Stimulated activated CD8-positive, alpha-beta memory T cell treated with anti-CD3 and anti-CD28 coated beads, Interleukin-4, amount 100 ng/mL, for 4 hours (primary cell): ENCODE results near the gene PLSCR2.
"Not testable (repeated sequence)": the region's sequence is repeated elsewhere in the genome, so short reads cannot be mapped to it uniquely, and the experiment has no call there.

ENCODE experiments used
- DNase-seq, 2 donors: peaks; one replicate each; pipeline ENCODE4 v3.0.0-alpha.2; 2020; ENCODE audit warnings: low read depth in 2 of 2, low spot score in 1 of 2

Gene PLSCR2

DNA sequence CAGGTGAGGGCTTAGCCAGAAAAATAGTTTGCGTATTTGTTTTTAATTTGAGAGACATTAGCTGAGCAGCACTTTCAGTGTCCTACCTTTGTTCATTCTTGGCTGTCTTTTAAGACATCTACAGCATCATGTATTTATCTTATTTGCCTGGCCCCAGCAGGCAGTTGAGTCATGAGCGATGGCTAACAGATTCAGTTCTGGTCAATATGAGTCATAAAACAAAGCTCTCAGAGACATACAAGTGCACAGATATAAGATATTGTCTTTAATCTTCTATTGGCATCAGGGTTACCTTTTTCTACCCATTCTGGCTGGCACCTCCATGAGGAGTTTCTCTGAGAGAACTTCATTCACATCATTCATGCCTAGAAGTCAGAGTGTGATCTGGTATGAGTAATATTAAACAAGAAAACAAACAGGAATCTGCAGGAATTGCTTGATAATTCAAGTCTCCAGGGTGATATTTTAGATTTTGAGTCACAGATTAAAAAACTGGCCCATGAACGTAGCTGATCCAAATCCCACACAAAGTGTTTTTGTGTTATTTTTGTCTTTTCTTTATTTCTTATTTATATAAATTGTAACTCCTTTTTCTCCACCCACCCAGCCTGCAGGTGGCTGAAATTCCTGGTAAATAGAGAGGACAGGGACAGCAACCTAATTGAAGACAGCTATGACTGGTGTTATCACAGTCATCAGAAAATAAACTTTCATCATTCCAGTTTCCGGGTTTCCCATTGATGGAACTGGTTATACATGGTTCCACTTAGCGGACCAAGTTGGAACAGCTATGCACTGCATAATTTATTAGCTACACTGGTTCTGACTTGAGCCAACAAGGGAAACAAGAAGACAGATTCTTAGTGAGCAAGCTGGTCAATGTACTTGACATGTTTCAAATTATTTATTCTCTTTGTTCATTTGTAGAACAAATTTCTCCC lies 47.3 kb downstream of the PLSCR2 start:
- DNase-seq, result no peak

- DNase-seq, result no peak
These were observed 53.0 kb downstream of the PLSCR2 start for GRCh38 chr3:146416366-146416765.

DNA sequence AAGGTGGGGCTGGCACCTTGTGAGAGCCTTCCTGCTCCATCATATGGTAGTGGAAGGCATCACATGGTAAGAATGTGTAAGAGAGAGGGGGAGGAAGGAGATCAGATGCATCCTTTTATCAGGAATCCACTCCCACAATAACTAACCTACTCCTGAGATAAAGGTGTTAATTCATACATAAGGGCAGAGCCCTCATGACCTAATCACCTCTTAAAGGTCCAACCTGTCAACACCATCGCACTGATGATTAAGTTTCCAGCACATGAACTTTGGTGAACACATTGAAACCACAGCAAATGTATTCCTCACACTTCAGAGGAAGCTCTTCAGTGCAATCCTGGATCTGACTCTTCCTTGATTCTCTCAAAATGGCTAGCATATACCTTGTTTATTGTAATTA lies 55.4 kb downstream of the PLSCR2 start:
- DNase-seq, result no peak

DNA sequence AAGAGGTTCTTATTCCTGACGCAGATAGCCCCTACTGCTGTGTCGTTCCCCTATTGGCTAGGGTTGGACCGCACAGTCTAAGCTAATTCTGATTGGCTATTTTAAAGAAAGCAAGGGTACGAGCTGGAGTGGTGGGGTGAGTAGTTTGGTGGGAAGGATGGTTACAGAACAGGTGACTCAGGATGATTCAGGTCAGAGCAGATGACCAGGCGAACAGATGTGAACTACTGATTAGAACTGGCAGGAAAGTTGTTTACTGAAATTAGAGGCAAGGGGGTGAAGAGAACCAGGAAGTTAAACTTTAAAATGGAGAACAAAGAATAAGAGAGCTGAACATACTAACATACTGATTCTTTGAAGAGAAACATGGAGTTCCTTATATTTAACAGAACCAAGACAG lies 56.6 kb downstream of the PLSCR2 start:
- DNase-seq, result not testable (repeated sequence)

- no peak for DNase-seq
These were observed 61.4 kb downstream of the PLSCR2 start for GRCh38 chr3:146407956-146408355.

DNA sequence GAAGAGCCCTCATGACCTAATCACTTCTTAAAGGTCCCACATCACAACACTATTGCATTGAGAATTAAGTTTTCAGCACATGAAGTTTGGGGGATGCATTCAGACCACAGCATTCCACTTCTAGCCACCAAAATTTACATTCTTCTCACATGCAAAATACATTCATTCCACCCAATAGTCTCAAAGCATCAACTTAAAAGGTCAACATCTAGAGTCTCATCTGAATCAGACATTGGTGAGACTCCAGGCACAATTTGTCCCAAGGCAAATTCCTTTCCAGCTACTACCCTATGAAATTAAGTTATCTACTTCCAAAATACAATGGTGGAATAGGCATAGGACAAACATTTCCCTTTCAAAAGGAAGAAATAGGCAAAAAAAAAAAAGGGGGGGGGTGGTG lies 64.9 kb downstream of the PLSCR2 start:
- DNase-seq, result no peak

- no peak for DNase-seq
These were observed 65.6 kb downstream of the PLSCR2 start for GRCh38 chr3:146403792-146404191.

- DNase-seq, result no peak
These were observed 72.6 kb downstream of the PLSCR2 start for GRCh38 chr3:146396792-146397191.

- no peak for DNase-seq
These were observed 74.2 kb downstream of the PLSCR2 start for GRCh38 chr3:146395164-146395563.

DNA sequence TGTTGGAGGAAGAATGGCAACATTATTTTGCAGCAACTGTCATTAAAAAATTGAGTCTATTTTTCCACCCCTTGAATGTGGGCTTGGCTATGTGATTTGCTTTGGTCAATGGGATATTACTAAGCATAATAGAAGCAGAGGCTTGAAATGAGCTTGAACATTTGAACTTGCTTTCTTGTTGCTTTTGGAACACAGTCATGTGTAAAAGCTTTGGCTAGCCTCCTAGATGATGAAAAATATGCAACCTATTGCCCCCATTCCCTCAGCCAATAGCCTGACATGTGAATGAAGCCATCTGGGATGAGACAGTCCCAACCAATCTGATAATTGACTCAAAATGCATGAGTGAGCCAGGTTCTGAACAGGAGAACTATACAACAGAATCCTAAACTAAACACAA lies 78.4 kb downstream of the PLSCR2 start:
- DNase-seq, result no peak

- DNase-seq, result no peak
These were observed 79.2 kb downstream of the PLSCR2 start for GRCh38 chr3:146390006-146390772.

DNA sequence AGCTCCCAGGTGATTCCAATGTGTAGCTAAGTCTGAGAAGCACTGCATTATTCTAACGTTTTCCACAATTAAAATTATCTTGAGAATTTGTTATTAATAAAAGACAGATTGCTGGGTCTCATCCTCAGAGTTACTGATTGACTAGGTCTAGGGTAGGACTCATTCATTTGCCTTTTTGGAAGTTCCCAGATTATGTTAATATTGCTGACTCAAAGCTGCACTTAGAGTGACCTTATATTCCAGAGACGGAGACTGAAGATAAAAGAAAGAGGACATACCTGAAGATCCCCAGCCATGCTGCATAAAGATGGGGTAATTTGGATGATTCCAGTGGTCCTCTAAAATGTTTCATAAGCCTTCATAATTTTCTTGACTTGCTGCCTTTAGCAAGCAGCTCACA lies 81.8 kb downstream of the PLSCR2 start:
- no peak for DNase-seq

DNA sequence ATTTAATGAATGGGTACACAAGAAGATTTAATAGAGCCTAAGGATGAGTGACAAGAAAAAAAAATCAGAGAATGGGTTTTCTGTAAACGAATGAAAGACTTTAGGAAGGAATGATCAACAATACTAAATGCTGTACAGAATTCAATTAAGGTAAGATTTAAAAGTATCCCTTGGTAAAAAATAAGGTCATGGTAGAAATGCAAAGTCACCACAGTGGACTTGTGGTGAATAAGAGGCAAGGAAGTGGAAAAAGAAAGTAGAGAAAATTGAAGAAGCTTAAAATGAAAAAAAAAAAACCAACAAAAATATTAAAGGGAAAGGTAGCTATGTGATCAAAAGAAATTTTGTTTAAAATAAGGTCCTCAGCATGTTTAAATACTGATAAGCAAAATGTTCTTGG lies 82.4 kb downstream of the PLSCR2 start:
- no peak for DNase-seq

DNA sequence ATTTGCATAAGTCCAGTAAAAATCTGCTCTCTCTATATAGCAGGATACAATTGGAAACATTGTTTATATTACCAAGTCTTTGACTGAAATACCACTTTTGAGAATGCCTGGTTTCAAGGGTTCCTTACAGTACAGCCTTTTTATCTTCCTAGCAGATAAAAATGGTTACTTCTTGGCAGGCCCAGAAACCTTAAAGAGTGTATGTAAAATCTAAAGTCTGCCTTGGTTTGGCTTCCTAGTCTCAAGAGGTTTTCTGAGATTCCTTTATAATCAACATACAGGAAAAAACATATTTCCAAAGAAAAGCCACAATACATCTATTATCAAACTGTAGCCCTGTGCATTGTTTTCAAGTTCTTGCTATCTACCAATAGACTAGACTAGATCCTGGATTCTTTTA lies 84.6 kb downstream of the PLSCR2 start:
- DNase-seq, result no peak
